ENCODE data around the gene PFKFB3.
"Not testable (repeated sequence)": the region's sequence is repeated elsewhere in the genome, so short reads cannot be mapped to it uniquely, and the experiment has no call there.

Gene PFKFB3

DNA sequence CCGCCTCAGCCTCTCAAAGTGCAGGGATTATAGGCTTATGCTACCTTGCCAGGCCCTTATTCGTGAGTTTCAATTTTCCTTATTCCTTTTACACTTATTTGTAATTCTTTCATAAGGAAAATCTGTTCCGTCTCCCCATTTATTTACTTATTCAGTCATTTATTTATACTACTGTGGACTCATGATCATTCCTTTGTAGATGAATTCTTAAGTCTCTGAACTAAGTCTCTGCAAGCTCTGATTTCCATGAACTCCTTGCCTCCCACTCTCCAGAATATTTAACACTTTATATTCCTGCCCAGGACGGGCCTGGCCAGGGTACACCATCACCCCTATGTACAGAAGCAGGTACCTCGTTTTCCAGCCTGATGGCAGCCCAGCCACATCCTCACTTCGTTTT lies 39.4 kb downstream of the PFKFB3 start:
- Histone ChIP-seq H3K4me3 (replicated peaks; ENCODE audit: insufficient read depth, low read length) (no peak overlapping the region), H3K27ac (replicated peaks) (no peak overlapping the region), H3K27me3 (ENCODE audit: insufficient read depth, poor library complexity, severe bottlenecking) (no peaks in the 10 kb centered on the region)
- TF ChIP-seq SPI1 (IDR thresholded peaks at IDR 0.05; ENCODE audit: borderline replicate concordance, low read depth) (no peak), POLR2AphosphoS5 (IDR thresholded peaks at IDR 0.05; ENCODE audit: low read depth) (no peak), CTCF (IDR thresholded peaks at IDR 0.05; ENCODE audit: insufficient read depth, low read length) (no peak), GABPA (IDR thresholded peaks at IDR 0.05; ENCODE audit: low read depth) (no peak)
- TF ChIP-seq, protein P1, sequence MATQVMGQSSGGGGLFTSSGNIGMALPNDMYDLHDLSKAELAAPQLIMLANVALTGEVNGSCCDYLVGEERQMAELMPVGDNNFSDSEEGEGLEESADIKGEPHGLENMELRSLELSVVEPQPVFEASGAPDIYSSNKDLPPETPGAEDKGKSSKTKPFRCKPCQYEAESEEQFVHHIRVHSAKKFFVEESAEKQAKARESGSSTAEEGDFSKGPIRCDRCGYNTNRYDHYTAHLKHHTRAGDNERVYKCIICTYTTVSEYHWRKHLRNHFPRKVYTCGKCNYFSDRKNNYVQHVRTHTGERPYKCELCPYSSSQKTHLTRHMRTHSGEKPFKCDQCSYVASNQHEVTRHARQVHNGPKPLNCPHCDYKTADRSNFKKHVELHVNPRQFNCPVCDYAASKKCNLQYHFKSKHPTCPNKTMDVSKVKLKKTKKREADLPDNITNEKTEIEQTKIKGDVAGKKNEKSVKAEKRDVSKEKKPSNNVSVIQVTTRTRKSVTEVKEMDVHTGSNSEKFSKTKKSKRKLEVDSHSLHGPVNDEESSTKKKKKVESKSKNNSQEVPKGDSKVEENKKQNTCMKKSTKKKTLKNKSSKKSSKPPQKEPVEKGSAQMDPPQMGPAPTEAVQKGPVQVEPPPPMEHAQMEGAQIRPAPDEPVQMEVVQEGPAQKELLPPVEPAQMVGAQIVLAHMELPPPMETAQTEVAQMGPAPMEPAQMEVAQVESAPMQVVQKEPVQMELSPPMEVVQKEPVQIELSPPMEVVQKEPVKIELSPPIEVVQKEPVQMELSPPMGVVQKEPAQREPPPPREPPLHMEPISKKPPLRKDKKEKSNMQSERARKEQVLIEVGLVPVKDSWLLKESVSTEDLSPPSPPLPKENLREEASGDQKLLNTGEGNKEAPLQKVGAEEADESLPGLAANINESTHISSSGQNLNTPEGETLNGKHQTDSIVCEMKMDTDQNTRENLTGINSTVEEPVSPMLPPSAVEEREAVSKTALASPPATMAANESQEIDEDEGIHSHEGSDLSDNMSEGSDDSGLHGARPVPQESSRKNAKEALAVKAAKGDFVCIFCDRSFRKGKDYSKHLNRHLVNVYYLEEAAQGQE (IDR thresholded peaks at IDR 0.05; ENCODE audit: insufficient replicate concordance, low read depth) = no peak
- no peak for DNase-seq (ENCODE audit: low read depth in 1 of 2, low spot score in 1 of 2)

DNA sequence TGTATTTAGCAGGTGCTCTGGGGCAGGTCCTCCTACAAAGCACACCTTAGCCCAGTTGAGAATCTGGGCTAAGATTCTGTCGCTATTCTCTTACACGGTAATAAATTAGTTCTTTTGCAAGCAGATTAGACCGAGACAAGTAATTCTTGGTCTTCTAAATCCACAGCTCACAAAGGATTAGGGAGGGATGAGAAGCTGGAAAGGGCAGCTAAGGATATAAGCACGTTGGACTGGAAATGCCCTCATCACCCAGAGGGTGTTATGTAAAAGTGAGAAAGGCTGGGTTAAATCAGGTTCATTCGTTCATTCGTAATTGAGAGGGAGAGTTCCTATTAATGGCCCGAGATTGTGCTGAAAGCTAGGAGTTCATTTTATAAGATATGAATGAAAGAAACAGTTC lies 41.8 kb downstream of the PFKFB3 start:
- TF ChIP-seq, protein P1 (IDR thresholded peaks at IDR 0.05; ENCODE audit: insufficient replicate concordance, low read depth) = no peak
- TF ChIP-seq POLR2AphosphoS5 (IDR thresholded peaks at IDR 0.05; ENCODE audit: low read depth) (no peak), CTCF (IDR thresholded peaks at IDR 0.05; ENCODE audit: insufficient read depth, low read length) (no peak), SPI1 (IDR thresholded peaks at IDR 0.05; ENCODE audit: borderline replicate concordance, low read depth) (no peak), GABPA (IDR thresholded peaks at IDR 0.05; ENCODE audit: low read depth) (no peak)
- no peak for DNase-seq (ENCODE audit: low read depth in 1 of 2, low spot score in 1 of 2)
- Histone ChIP-seq H3K4me3 (replicated peaks; ENCODE audit: insufficient read depth, low read length) (no peak overlapping the region), H3K27me3 (ENCODE audit: insufficient read depth, poor library complexity, severe bottlenecking) (no peaks in the 10 kb centered on the region), H3K27ac (replicated peaks) (no peak overlapping the region)

DNA sequence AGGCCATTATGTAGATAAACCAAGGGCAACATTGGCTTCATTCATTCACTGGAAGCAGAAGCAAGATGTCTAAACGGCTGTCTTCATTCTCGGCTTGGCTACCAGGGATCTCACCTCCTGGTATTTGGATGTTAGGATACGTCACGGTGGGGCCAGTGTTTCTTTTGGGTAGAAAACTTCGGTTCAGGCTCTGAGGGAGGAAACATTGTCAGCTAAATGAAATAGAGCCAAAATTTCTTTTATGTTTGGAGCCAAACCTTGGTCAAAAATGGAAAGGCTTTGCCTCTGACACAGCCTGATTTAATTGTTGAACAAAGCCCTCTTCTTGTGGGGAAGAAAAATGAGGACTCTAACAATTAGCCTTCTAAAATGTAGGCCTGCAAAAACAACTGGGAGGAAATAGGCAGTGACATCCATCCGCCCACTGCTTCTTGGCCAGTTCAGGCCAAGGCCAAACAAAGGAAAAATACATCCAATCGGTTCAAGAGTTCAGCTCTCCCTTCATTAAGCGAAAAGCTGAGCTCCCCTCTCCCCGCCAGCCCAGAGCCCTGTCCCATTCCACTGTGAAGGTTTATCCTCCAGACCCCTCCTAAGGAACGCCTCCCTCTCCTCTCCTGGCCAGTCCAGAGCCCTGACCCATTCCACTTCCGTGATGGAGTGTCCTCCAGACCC lies 44.4 kb downstream of the PFKFB3 start:
- H3K4me3 ChIP-seq (replicated peaks; ENCODE audit: insufficient read depth, low read length) = no peak overlapping the region
- no peak overlapping the region for H3K27ac ChIP-seq (replicated peaks)
- no peak for TF ChIP-seq POLR2AphosphoS5 (IDR thresholded peaks at IDR 0.05; ENCODE audit: low read depth)
- TF ChIP-seq, protein P1 (IDR thresholded peaks at IDR 0.05; ENCODE audit: insufficient replicate concordance, low read depth) = no peak
- TF ChIP-seq CTCF (IDR thresholded peaks at IDR 0.05; ENCODE audit: insufficient read depth, low read length) = no peak
- TF ChIP-seq SPI1 (IDR thresholded peaks at IDR 0.05; ENCODE audit: borderline replicate concordance, low read depth) = no peak
- no peak for TF ChIP-seq GABPA (IDR thresholded peaks at IDR 0.05; ENCODE audit: low read depth)
- DNase-seq (ENCODE audit: low read depth in 1 of 2, low spot score in 1 of 2) = no peak
- no peaks in the 10 kb centered on the region for H3K27me3 ChIP-seq (ENCODE audit: insufficient read depth, poor library complexity, severe bottlenecking)

GRCh38 chr10:6248908-6249307 lies 46.2 kb downstream of the PFKFB3 start:
- DNase-seq (ENCODE audit: low read depth in 1 of 2, low spot score in 1 of 2) = peak in 1 of 2 experiments; percentile 66
- H3K27me3 ChIP-seq (ENCODE audit: insufficient read depth, poor library complexity, severe bottlenecking); H3K4me3 ChIP-seq (replicated peaks; ENCODE audit: insufficient read depth, low read length); H3K27ac ChIP-seq (replicated peaks): not testable (repeated sequence)

Data from HL-60 (cell line).